BLaER1 (cell line): ENCODE measurements around the gene CENPU.
"Not testable (repeated sequence)": the region's sequence is repeated elsewhere in the genome, so short reads cannot be mapped to it uniquely, and the experiment has no call there.

ENCODE experiments used
- H3K27ac ChIP-seq: shearing (Covaris generic); formaldehyde crosslinking; 2 replicates; pipeline ENCODE4 v1.8.1; 2022
- H3K27me3 ChIP-seq: shearing (Covaris generic); formaldehyde crosslinking; 2 replicates; pipeline ENCODE4 v1.8.1; 2022
- H3K36me3 ChIP-seq: shearing (Covaris generic); formaldehyde crosslinking; 2 replicates; pipeline ENCODE4 v1.8.1; 2022
- H3K4me1 ChIP-seq: shearing (Covaris generic); formaldehyde crosslinking; 2 replicates; pipeline ENCODE4 v1.8.1; 2022
- H3K4me2 ChIP-seq: shearing (Covaris generic); formaldehyde crosslinking; 2 replicates; pipeline ENCODE4 v1.8.1; 2022
- H3K4me3 ChIP-seq: shearing (Covaris generic); formaldehyde crosslinking; 2 replicates; pipeline ENCODE4 v1.8.1; 2022
- H3K9ac ChIP-seq: shearing (Covaris generic); formaldehyde crosslinking; 2 replicates; pipeline ENCODE4 v1.8.1; 2022
- H3K9me3 ChIP-seq: shearing (Covaris generic); formaldehyde crosslinking; 2 replicates; pipeline ENCODE4 v1.8.1; 2022
- H4K20me1 ChIP-seq: shearing (Covaris generic); formaldehyde crosslinking; 2 replicates; pipeline ENCODE4 v1.8.1; 2022
- Cebpa-rat ChIP-seq: shearing (Covaris generic); IDR thresholded peaks from 2 replicates; pipeline ENCODE4 v1.8.1; 2022

CENPU gene

DNA sequence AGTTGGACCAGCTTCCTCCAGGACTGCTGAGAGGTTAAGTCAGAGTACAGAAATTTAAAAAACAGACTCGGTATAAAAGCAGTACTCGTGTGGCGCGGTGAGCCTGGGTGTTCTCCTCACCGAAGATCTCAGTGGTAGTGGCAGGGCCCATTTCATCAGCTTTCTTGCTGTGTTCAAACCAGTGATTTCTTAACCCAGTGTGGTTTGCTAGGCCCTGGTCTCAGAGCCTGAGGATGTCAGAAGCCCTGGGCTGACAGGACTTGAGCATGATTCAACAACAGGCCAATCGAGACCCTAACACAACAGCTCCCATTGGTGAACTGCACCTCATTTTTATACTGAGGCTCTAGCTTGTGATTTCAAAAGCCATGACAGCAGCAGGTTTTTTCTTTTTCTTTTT lies 61.2 kb downstream of the CENPU start:
- no peaks in the 10 kb centered on the region for H3K9me3 ChIP-seq
- no peak overlapping the region for H3K9ac ChIP-seq
- H3K27ac ChIP-seq = no peak overlapping the region
- H3K36me3 ChIP-seq = peaks cover 58% of the 10 kb centered on the region
- H4K20me1 ChIP-seq = no peaks in the 10 kb centered on the region
- no peak overlapping the region for H3K4me2 ChIP-seq
- no peaks in the 10 kb centered on the region for H3K27me3 ChIP-seq
- no peak overlapping the region for H3K4me3 ChIP-seq
- H3K4me1 ChIP-seq = peaks cover 12% of the 10 kb centered on the region
- no peak for TF ChIP-seq Cebpa-rat

GRCh38 chr4:184671101-184671500 lies 62.8 kb downstream of the CENPU start:
- no peaks in the 10 kb centered on the region for H3K9me3 ChIP-seq
- TF ChIP-seq Cebpa-rat = no peak
- H3K36me3 ChIP-seq = peaks cover 74% of the 10 kb centered on the region
- no peak overlapping the region for H3K4me3 ChIP-seq
- no peak overlapping the region for H3K9ac ChIP-seq
- H4K20me1 ChIP-seq = no peaks in the 10 kb centered on the region
- peaks cover 14% of the 10 kb centered on the region for H3K4me1 ChIP-seq
- no peak overlapping the region for H3K4me2 ChIP-seq
- H3K27ac ChIP-seq = no peak overlapping the region
- no peaks in the 10 kb centered on the region for H3K27me3 ChIP-seq

DNA sequence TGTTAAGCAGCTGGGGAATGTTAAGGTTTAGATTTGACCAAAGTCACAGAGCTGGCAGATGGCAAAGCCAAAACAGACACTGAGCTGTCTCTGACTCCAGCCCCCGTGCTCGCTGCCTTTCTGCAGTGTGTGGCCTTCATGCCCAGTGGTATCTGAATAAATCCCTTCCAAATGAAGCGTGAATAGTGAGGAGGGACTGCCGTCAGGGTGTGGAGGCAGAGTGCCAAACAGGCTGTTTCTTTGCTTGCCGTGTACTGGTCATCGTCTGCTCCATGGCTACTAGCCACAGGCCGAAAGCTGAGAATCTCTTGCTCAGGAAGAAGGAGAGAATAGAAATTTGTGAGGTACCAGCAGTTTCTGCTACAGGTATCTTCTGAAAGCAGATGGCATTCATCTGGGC lies 64.6 kb downstream of the CENPU start:
- Histone ChIP-seq H3K9me3 (no peaks in the 10 kb centered on the region), H3K4me1 (peaks cover 14% of the 10 kb centered on the region), H3K9ac (no peak overlapping the region), H3K27me3 (no peaks in the 10 kb centered on the region), H3K4me2 (no peak overlapping the region), H4K20me1 (no peaks in the 10 kb centered on the region), H3K27ac (no peak overlapping the region), H3K36me3 (peaks cover 79% of the 10 kb centered on the region), H3K4me3 (no peak overlapping the region)
- no peak for TF ChIP-seq Cebpa-rat

DNA sequence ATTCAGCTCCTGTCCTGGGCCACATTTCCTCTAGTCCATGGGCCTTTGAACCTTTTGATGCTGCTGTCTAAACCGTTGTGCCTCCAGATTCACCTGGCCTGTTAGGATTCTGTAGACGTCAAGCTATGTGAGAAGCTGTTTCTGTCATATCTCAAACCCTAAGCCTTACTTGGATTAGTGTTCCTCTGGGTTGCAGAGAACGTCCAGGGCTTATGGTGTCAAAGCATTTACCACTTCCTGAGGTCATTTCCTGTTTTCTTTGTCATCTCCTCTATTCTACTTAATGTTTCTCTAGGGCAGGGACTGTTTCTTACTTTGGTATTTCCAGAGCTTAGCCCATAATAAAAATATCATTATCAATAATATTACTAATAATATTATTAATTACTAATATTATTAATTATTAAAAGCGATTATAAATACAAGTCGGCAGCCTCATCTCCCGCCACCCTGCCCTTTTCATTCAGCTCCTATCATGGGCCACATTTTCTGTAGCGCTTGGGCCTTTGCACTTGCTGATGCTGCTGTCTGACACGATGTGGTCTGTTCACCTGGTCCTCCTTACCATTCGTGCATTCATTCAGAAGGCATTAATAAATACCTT lies 65.3 kb downstream of the CENPU start:
- Histone ChIP-seq H3K4me1 (peaks cover 14% of the 10 kb centered on the region), H3K9ac (no peak overlapping the region), H3K9me3 (no peaks in the 10 kb centered on the region), H3K36me3 (peaks cover 78% of the 10 kb centered on the region), H3K27ac (no peak overlapping the region; the same call in 1 of the 2 replicates), H4K20me1 (no peaks in the 10 kb centered on the region), H3K27me3 (no peaks in the 10 kb centered on the region), H3K4me2 (peak overlapping the region; percentile 65), H3K4me3 (no peak overlapping the region)
- TF ChIP-seq Cebpa-rat = no peak

DNA sequence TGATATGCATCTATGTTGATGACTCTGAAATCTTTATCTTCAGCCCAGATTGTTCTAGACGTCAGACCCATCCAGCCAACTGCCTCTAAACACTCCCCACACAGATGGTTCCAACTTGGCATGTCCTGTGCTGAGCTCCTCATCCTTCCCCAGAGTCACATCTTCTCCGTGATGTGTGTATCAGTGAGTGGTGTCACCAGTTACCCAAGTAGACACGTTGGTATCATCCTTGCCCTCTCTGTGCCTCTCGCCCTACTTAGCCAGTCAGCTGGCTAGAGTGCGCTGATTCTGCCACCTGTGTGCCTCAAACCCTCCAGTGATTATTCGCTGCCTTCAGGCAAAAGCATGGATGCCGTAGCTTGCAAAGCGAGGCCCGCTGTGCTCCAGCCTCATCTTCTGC lies 65.8 kb downstream of the CENPU start:
- Histone ChIP-seq H3K9me3 (no peaks in the 10 kb centered on the region), H3K36me3 (peaks cover 75% of the 10 kb centered on the region), H3K4me1 (peaks cover 14% of the 10 kb centered on the region), H3K27me3 (no peaks in the 10 kb centered on the region), H3K4me3 (no peak overlapping the region), H4K20me1 (no peaks in the 10 kb centered on the region), H3K9ac (no peak overlapping the region), H3K4me2 (peak overlapping the region; percentile 65), H3K27ac (no peak overlapping the region; the same call in 1 of the 2 replicates)
- no peak for TF ChIP-seq Cebpa-rat

GRCh38 chr4:184666670-184667069 lies 67.2 kb downstream of the CENPU start:
- H3K27me3 ChIP-seq = no peaks in the 10 kb centered on the region
- H3K4me3 ChIP-seq = no peak overlapping the region
- H3K9me3 ChIP-seq = no peaks in the 10 kb centered on the region
- peaks cover 19% of the 10 kb centered on the region for H3K4me1 ChIP-seq
- H3K36me3 ChIP-seq = peaks cover 64% of the 10 kb centered on the region
- H3K9ac ChIP-seq = no peak overlapping the region
- no peak overlapping the region for H3K27ac ChIP-seq
- no peak for TF ChIP-seq Cebpa-rat
- no peaks in the 10 kb centered on the region for H4K20me1 ChIP-seq
- H3K4me2 ChIP-seq = no peak overlapping the region

GRCh38 chr4:184664445-184665210 lies 69.3 kb downstream of the CENPU start:
- Histone ChIP-seq H3K36me3 (peaks cover 74% of the 10 kb centered on the region), H3K4me3 (no peak overlapping the region)
- peak; percentile 58; the same call in 1 of the 2 replicates for TF ChIP-seq Cebpa-rat

DNA sequence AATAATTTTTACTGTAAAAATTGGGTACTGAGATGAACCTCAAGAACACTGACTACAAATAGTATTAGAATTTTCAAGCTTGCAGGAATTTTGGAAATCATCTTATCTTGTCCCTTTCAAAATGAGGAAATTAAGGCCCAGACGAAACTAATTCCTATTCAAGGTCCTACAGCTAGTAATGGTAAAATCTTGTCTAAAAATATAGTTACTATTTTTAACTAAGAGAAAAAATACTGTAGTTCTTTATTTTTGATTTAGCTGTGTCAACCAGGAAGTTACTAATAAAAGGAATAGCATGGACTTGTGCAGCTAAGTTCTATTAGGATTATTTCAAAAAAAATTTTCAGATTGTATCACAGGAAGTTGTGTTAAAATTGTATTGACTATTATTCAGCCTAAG lies 71.7 kb downstream of the CENPU start:
- Histone ChIP-seq H3K9ac (no peak overlapping the region), H3K4me2 (no peak overlapping the region), H3K4me3 (no peak overlapping the region), H4K20me1 (no peaks in the 10 kb centered on the region), H3K4me1 (peaks cover 5% of the 10 kb centered on the region; the same call in 1 of the 2 replicates), H3K27me3 (no peaks in the 10 kb centered on the region), H3K36me3 (peaks cover 56% of the 10 kb centered on the region), H3K27ac (no peak overlapping the region), H3K9me3 (no peaks in the 10 kb centered on the region)
- TF ChIP-seq Cebpa-rat = no peak

More at GRCh38 chr4:184664445-184665210, 69.3 kb downstream of the CENPU start:
- no peaks in the 10 kb centered on the region for H3K9me3 ChIP-seq
- H3K9ac ChIP-seq = no peak overlapping the region
- H3K27ac ChIP-seq = no peak overlapping the region
- no peaks in the 10 kb centered on the region for H3K27me3 ChIP-seq
- H3K4me2 ChIP-seq = no peak overlapping the region
- peaks cover 19% of the 10 kb centered on the region for H3K4me1 ChIP-seq
- H4K20me1 ChIP-seq = no peaks in the 10 kb centered on the region

GRCh38 chr4:184660978-184661377 lies 72.9 kb downstream of the CENPU start:
- Histone ChIP-seq H3K27ac (no peak overlapping the region), H3K27me3 (no peaks in the 10 kb centered on the region), H3K36me3 (peaks cover 50% of the 10 kb centered on the region), H3K9me3 (no peaks in the 10 kb centered on the region), H3K4me3 (no peak overlapping the region), H4K20me1 (no peaks in the 10 kb centered on the region), H3K9ac (no peak overlapping the region), H3K4me2 (no peak overlapping the region), H3K4me1 (peaks cover 5% of the 10 kb centered on the region; the same call in 1 of the 2 replicates)
- no peak for TF ChIP-seq Cebpa-rat

- not testable (repeated sequence) for H3K9me3 ChIP-seq, H3K4me3 ChIP-seq, H3K27me3 ChIP-seq, H3K27ac ChIP-seq, H3K9ac ChIP-seq, H3K4me1 ChIP-seq, H3K4me2 ChIP-seq, H4K20me1 ChIP-seq
- H3K36me3 ChIP-seq = peaks cover 34% of the 10 kb centered on the region
These were observed 76.1 kb downstream of the CENPU start for GRCh38 chr4:184657820-184658219.
